ENCODE measurements around the gene SAP130.

- TF ChIP-seq CTCF (IDR thresholded peaks at IDR 0.05) = no peak
- no peak for TF ChIP-seq POLR2A (IDR thresholded peaks at IDR 0.05)
Measured at GRCh38 chr2:128041561-128041960, 13.7 kb upstream of the SAP130 start.
